HG02623 (cell line): ENCODE data around the gene PMEPA1.

Experiments
- ATAC-seq: cut with Tn5 transposase; IDR thresholded peaks from one replicate; pipeline ENCODE4 v1.9.1; 2021; ENCODE audit warnings: moderate library complexity; ENCODE audit not compliant: unreplicated experiment

PMEPA1 gene

DNA sequence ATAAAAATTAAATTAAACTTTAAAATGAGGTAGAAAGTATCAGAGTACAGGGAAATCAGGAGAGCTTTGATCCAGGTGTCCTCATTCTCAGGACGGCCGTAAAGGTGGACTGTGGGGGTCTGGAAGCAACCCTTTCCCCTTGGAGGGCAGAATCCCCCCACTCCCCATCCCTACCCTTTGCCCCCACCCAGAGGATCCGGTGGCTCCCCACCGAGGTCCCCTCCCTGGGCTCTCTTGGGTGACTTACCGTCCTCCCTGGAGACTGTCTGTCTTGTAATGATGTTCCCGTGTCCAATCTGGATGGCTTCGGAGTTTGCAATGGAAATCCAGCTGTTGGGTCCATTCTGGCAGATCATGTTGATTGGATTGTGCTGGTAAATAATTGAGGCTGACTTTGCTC, 96.9 kb downstream of the PMEPA1 start:
- no peak for ATAC-seq

DNA sequence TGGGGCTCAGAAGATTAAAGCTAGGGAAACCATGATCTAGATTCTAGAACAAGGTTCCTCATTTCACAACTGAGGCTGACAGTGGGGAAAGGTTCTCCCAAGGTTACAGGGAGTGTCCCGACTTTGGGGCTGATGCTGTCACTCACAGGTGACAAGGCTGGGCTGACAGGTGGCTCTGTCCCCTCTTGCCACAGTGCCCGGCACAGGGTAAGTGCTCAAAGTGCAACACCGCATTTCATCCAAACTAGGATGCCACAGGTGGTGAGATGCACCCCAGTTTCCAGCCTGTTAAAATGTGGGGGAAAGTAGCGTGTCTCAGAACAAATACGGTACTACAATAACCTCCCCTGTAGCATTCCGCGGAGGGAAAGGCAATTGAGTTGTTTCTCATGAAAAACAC, 97.4 kb downstream of the PMEPA1 start:
- ATAC-seq, result no peak

DNA sequence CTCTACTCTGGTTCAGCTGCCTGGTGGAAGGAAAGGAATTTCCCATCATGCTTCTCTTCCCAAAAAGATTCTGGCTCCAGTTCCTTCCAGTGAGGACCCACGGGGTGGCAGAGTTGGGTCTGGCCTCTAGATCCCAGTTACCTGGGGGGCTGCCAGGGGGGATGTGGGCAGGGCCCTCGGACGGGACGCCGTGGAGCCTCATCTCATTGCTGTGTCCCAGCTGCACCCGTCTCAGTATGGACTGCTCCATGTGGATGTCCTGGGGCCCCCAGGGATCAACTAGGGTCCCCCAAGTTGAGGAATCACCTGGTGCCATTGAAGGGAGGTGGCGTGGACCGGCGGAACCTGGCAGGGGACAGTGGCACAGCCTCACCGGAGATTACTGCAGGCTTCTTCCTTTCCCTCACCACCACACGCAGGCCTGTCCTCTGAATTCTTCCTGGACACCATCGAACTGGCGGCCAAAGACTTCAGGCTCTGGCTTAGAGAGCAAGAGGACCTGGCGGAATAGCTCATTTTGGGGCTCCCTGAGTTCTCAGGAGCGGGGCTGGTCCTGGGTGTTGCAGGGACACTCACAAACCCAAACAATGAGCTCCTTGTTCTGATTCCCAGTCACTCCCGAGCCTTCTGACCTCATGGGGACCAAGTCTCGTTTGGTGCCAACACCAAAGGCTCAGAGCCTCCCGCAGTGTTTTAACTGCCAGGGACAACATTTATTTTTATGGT, 98.1 kb downstream of the PMEPA1 start:
- ATAC-seq, result no peak

DNA sequence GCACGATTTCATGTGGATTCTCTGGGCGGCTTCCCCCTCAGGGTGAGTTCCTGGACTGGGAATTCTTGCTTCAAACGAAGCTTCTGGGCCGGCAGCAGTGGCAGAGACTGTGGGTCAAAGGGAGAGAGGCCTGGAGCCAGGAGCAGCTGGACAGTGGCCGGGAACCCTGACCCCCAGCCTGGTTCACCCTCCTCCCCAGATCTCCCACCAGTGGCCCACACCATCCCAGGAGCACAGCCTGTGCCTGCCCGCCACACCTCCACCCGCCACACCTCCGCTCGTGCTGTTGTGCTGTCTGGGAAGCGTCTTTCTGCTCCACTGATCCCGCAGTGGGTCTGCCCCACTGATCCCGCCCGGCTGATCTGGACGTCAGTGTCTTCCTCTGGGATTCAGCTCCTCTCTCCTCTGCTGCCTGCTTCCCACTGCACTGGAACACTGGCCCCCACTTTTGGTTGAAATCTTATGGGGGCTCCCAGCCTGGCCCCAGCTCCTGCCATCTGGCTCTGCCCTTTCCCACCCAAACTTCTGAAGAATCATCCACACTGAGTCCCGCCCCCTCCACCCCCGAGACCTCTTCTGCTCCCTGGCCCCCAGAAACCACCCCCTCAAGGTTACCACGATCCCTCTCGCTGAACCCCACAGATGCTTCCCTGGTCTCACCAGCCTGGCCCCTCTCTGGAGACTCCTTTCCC, 99.4 kb downstream of the PMEPA1 start:
- ATAC-seq, result no peak

DNA sequence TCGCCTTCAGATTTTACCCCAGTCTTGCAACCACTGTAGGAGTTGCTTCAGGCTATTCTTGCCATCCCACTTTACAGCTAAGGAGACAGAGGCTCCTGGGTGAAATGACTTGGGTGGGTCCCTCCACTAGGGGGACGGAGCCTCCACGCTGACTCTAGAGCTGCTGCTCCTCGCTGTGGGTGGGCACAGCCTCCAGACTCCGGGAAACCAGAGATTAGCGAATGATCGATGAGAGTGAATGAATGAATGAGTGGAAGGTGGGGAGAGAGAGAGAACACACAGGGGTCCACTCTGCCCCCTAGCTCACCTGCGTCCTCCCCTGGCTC, 100.0 kb downstream of the PMEPA1 start:
- ATAC-seq, result no peak

DNA sequence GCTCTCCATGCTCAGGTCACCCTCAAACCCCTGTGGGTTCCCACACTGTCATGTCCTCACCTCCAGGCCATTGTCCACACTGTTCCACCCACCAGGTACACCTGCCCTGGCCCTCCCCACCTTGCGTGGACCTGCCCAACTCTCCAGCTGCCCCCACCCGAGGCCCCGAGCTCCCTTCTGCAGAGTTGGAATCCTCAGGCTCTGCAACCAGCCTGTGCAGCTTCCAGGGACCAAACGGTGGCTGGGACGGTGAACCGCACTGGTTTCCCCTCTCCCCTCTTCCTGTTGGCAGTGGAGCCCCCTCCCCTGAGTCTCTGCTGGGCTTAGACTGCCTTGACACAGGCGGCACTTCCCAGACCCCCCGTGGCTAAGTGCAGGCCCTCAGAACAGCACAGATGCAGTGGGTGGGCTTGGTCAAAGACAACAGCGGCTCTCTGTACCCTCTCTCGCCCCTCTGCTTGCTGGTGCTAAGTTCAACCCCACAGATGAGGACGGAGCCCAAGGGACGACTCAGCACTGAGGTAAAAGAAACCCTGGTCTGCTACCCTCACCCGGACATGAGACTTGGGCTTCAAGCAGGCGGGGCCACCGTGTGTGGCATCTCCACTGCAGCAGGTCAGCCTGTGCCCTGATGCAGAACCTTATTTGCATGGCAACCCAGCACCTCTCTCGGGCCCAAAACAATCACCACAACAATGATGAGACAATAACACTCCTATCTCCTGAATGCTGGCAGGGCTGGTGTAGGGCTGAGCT, 100.6 kb downstream of the PMEPA1 start:
- ATAC-seq, result no peak

DNA sequence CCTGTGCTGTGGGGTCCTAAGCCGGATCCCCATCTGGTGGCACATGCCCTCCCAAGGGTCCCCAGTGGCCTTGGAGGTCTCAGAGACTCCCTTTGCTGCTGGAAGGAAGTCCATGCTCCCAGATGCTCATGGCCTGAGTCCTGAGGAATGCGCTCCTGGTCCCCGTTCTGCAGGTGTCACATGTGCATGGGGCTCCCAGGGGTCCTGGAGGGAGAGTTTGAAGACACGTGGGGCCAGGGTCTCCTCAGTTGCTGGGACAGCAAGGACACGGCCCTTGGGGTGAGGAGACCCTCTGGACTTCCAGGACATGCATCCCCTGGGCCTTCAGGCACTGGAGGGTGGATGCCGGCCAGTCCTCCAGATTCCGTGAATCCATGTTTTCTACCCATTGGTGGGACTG, 101.3 kb downstream of the PMEPA1 start:
- ATAC-seq, result no peak

DNA sequence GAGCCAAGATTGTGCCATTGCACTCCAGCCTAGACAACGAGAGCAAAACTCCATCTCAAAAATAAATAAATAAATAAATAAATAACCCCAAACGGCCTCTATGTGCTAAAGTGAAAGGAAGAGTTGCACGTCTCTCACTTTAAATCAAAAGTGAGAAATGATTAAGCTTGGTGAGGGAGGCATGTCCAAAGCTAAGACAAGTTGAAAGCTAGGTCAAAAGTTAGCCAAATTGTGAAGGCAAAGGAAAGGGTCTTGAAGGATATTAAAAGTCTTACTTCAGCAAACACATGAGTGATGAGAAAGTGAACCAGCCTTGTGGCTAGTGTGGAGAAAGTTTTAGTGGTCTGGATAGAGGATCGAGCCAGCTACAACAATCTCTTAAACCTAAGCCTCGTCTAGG, 103.9 kb downstream of the PMEPA1 start:
- ATAC-seq, result no peak

DNA sequence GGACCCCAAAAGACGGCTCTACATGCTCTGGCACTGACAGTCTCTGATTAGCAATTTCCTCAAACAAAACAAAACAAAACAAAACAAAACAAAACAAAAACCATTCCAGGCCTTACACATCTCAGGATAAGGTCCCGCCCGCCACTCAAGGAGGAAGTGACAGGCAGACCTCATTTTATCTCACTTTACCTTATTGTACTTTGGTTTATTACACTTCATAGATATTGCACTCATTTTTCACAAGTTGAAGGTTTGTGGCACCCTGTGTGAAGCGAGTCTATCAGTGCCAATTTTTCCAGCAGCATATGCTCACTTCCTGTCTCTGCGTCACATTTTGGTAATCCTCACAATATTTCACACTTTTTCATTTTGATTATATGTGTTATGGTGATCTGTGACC, 104.8 kb downstream of the PMEPA1 start:
- no peak for ATAC-seq

DNA sequence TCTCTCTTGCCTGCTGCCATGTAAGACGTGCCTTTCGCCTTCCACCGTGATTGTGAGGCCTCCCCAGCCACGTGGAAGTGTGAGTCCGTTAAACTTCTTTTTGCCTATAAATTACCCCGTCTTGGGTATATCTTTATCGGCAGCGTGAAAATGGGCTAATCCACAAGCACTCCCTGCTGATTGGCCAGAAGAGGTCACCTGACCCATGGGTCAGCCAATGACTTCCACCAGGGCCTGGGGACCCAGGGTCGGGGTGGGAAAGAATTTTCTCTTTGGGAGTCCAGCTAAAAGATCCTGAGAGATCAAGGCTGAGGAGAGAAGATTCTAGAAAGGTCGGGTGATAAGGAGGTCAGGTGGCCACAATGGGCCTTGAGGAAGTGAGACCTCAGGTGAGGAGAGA, 106.7 kb downstream of the PMEPA1 start:
- ATAC-seq, result no peak

DNA sequence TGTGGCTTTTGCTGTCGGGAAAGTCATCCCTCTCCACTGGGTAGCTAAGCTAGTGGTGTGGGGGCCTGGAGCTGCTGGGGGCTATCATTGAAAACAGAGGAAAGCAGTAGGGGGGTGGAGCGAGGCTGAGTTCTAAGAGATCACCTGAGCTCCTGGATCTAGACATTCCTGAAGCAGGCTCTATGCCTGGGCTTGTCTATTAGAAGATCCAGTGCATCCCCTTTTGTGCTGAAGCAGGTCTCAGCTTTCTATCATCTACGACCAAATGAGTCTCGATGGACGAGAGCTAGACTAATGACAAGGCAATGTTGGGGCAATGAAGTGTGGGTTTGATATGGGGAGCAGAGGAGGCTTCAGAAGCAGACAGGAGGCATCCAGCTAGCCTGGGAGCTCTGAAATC, 108.1 kb downstream of the PMEPA1 start:
- ATAC-seq, result no peak

DNA sequence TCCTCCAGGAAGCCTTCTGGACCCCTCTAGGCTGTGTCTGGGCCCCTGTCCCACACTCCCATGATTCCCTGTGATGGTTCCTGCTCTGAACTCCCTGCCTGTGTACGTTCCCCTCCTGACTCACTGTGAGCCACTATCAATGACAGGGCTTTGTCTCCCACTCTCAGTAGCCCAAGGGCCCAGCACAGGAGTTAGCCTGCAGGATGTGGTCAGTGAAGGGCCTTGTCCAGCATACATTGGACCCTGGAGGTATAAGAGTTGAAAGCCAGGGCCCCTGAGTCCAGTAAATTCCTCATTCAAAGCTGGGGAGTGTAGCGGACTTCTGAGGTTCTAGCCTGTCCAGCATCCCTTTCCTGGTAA, 108.6 kb downstream of the PMEPA1 start:
- no peak for ATAC-seq

DNA sequence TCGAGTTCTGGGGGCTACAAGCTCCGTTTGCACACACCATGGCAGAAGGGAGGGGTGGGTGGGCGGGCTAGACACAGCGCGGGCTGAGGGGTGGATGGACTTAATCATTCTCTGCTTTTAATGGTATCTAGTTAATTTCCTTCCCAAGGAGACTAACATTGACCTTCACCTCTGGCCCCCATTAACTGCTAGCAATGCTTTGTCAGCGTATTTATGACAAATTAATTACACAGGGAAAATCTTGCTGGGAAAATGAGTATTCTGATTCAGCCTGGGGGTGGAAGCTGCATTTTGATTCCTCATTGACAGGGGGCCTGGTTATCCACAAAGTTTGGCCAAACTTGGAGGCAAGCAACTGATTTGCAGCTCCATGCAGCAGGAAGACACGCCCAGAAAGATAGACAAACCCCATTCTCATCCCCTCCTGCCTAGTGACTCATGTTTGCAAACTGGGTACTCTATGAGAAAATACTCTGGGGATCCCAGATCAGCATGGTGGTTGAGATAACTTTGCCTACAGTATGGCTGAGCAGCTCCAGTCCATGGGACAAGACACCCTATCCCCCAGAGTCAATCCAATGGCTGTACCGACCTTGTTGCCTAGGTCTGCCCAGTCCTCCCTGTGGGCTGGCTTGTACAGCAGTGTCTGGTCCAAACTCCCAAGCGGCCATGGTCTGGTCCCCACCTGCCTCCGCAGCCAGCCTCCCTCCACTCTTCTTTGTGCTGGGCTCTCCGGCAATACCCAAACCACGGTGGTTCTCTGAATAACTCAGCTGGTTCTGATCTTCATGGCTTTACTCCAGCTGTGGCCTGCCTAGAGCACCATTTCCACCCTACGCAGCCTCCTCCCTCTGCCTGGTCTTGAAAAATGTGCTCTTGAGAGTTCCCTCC, 109.2 kb downstream of the PMEPA1 start:
- ATAC-seq, result peak; percentile 40

DNA sequence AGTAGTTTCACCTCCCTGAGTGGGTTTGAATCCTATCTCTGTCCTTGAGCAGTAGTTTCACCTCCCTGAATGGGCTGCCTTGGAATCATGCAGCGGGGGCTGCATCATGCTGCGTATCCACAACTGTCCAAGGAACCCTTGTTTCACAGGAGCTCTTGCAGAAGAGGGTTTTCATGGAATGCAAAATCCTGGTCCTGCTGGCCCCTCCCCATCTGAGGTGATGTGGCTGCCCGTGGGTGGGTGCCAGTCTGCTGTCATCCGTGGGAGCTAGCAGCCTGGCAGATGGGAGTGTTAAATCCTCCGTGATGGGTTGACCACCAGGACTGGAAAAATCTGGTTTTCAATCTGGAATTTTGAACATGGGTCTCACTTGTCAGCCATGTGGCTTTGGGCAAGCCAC, 111.3 kb downstream of the PMEPA1 start:
- no peak for ATAC-seq
